Caco-2 (cell line): ENCODE results near the gene FAM181B. TPM values are rescaled to one million over a fixed set of nuclear protein-coding genes. Genes with fewer than 3 reads are reported as not detected.

Experiments
- BruUV-seq: library from RNA; stranded (reverse); fragments of 400-500 nt; replicated peaks from 2 replicates; lab custom pipeline; 2021; lab: Mats Ljungman, UMichigan
- CTCF ChIA-PET: fragments of 300-600 bp; sonication (Branson Sonifier 250); formaldehyde crosslinking; loops from one replicate; lab custom pipeline; 2022; ENCODE audit warnings: antibody characterized with exemption; lab: Charles Lee
- POLR2A ChIA-PET: fragments of 300-600 bp; sonication (Branson Sonifier 250); formaldehyde crosslinking; loops from one replicate; lab custom pipeline; 2022; ENCODE audit warnings: antibody characterized with exemption; lab: Charles Lee
- DNase-seq, 2 experiments: peaks; one replicate each; pipeline versions ENCODE4 v3.0.0 to v3.0.0-alpha.2; 2020 to 2022
- H3K27me3 ChIP-seq: replicated peaks from 2 replicates; pipeline ENCODE4 v1.6.0; 2011; ENCODE audit warnings: low read length; ENCODE audit not compliant: control insufficient read depth, insufficient read depth
- H3K36me3 ChIP-seq: 2 replicates; pipeline ENCODE4 v1.5.1; 2011; ENCODE audit warnings: low read length; ENCODE audit not compliant: control insufficient read depth, insufficient read depth
- H3K4me1 ChIP-seq: fragments of 250-450 bp; sonication (Bioruptor Pico); 2 replicates; pipeline ENCODE4 v1.5.1; 2020; ENCODE audit warnings: mild to moderate bottlenecking
- H3K4me3 ChIP-seq: 2 replicates; pipeline ENCODE4 v1.5.1; 2011; ENCODE audit warnings: low read depth, mild to moderate bottlenecking, control low read depth, low read length
- H3K9me3 ChIP-seq: fragments of 250-450 bp; sonication (Bioruptor Pico); 2 replicates; pipeline ENCODE4 v1.5.1; 2020; ENCODE audit warnings: mild to moderate bottlenecking, moderate library complexity
- H3K27ac Mint-ChIP-seq: one replicate; pipeline ENCODE4 v1.8.0; 2022; ENCODE audit warnings: mixed read lengths; ENCODE audit not compliant: unreplicated experiment
- H3K27me3 Mint-ChIP-seq: one replicate; pipeline ENCODE4 v1.8.0; 2022; ENCODE audit warnings: mixed read lengths; ENCODE audit not compliant: insufficient read depth, unreplicated experiment
- H3K36me3 Mint-ChIP-seq: one replicate; pipeline ENCODE4 v1.8.0; 2022; ENCODE audit warnings: mild to moderate bottlenecking, mixed read lengths; ENCODE audit not compliant: insufficient read depth, unreplicated experiment
- H3K4me1 Mint-ChIP-seq: one replicate; pipeline ENCODE4 v1.8.0; 2022; ENCODE audit warnings: low read depth, mixed read lengths; ENCODE audit not compliant: unreplicated experiment
- H3K4me3 Mint-ChIP-seq: one replicate; pipeline ENCODE4 v1.8.0; 2022; ENCODE audit warnings: mild to moderate bottlenecking, moderate library complexity, mixed read lengths; ENCODE audit not compliant: unreplicated experiment
- H3K9me3 Mint-ChIP-seq: one replicate; pipeline ENCODE4 v1.8.0; 2022; ENCODE audit warnings: mixed read lengths; ENCODE audit not compliant: unreplicated experiment
- intact Hi-C: fragments of 100-400 bp; cut with micrococcal nuclease; formaldehyde crosslinking; loops from one replicate; pipeline ENCODE4 v1.10.0; 2022; ENCODE audit not compliant: unreplicated experiment
- total RNA-seq: library from RNA; stranded (reverse); gene quantifications from 2 replicates; pipeline ENCODE4 v1.2.3, GENCODE V29; 2022
- TF ChIP-seq, protein P1 (sequence below), 2 experiments: fragments of 200-600 bp in 1 of 2; IDR thresholded peaks; 1 replicate in 1 of 2; 2 replicates in 1 of 2; pipeline versions ENCODE4 v1.5.1 to v1.8.0; 2011 to 2022; ENCODE audit warnings: antibody characterized with exemption in 1 of 2, control low read depth in 1 of 2, inconsistent platforms in 1 of 2, low read depth in 1 of 2, low read length in 1 of 2, mild to moderate bottlenecking in 1 of 2, moderate library complexity in 1 of 2; ENCODE audit not compliant: insufficient read depth in 1 of 2, severe bottlenecking in 1 of 2, unreplicated experiment in 1 of 2

FAM181B gene
- total RNA-seq, 1 experiment from 2014 or later: not detected

DNA sequence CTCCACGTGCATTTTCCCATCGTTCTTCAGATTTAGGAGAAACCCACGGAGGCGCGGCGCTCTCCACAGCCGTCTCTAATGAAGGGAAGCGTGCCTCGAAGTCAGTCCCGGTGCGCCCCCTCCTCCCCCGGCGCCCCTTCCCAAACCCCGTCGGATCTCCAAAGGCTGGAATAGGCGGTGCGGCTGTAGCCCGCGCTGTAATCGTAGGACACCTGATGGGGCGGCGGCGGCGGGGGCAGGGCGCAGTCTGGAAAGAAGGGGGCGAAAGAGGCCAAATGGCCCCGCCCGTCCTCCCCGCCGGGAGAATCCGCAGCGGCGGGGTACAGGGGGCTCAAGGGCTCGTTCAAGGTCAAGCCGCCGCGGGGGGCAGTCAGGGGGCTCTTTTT is 1.3 kb downstream of the FAM181B start:
- intact Hi-C loops: no loop called here
- POLR2A ChIA-PET: no interaction called here
- H3K36me3 ChIP-seq: no peaks in the 10 kb centered on the region
- CTCF ChIA-PET: no interaction called here
- Mint-ChIP-seq H3K4me1 (no peaks in the 10 kb centered on the region), H3K36me3 (no peaks in the 10 kb centered on the region), H3K4me3 (peak overlapping the region; percentile 55), H3K27me3 (peaks cover 51% of the 10 kb centered on the region), H3K27ac (no peak overlapping the region), H3K9me3 (no peaks in the 10 kb centered on the region)
- no peaks in the 10 kb centered on the region for H3K9me3 ChIP-seq
- no TSS peak for BruUV-seq
- H3K4me1 ChIP-seq: peaks cover 13% of the 10 kb centered on the region; the same call in 1 of the 2 replicates
- peaks cover 7% of the 10 kb centered on the region for H3K27me3 ChIP-seq
- no peak for DNase-seq
- H3K4me3 ChIP-seq: no peak overlapping the region
- TF ChIP-seq, protein P1, sequence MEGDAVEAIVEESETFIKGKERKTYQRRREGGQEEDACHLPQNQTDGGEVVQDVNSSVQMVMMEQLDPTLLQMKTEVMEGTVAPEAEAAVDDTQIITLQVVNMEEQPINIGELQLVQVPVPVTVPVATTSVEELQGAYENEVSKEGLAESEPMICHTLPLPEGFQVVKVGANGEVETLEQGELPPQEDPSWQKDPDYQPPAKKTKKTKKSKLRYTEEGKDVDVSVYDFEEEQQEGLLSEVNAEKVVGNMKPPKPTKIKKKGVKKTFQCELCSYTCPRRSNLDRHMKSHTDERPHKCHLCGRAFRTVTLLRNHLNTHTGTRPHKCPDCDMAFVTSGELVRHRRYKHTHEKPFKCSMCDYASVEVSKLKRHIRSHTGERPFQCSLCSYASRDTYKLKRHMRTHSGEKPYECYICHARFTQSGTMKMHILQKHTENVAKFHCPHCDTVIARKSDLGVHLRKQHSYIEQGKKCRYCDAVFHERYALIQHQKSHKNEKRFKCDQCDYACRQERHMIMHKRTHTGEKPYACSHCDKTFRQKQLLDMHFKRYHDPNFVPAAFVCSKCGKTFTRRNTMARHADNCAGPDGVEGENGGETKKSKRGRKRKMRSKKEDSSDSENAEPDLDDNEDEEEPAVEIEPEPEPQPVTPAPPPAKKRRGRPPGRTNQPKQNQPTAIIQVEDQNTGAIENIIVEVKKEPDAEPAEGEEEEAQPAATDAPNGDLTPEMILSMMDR (IDR thresholded peaks at IDR 0.05; ENCODE audit: insufficient read depth in 1 of 2, low read depth in 1 of 2, low read length in 1 of 2, severe bottlenecking in 1 of 2, unreplicated experiment in 1 of 2): no peak

DNA sequence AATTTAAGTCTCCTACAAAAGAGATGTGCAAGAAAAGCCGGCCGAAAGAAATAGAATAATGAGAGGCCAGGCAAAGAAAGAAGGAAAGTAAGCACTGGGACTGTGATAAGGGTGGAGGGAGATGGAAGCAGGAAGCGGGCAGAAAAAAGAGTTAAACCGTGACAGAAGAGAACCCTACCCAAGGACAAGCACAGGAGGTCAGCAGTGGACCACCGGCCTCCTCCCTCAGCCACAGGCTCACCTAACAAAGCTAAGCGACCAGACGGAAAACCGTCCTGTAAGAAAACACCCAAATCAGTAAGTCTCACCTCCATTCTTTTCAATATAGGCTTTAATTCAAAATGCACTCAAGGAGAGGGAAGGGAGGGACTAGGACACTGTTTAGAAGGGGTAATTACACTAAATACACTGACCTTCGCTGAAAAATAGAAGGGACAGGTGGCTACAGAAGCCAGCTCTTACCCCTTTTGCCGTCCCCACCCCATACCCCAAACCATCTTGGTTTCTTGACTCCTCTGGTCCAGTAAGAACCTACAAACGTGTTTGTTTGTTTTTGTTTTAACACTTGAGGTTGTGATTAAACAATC is 1.9 kb downstream of the FAM181B start:
- Histone ChIP-seq H3K9me3 (no peaks in the 10 kb centered on the region), H3K4me1 (peaks cover 13% of the 10 kb centered on the region; the same call in 1 of the 2 replicates), H3K36me3 (no peaks in the 10 kb centered on the region), H3K4me3 (no peak overlapping the region), H3K27me3 (peaks cover 7% of the 10 kb centered on the region)
- TF ChIP-seq, protein P1 (IDR thresholded peaks at IDR 0.05; ENCODE audit: insufficient read depth in 1 of 2, low read depth in 1 of 2, low read length in 1 of 2, severe bottlenecking in 1 of 2, unreplicated experiment in 1 of 2): no peak
- ChIA-PET POLR2A (no interaction called here), CTCF (interaction anchor here (1.5 kb wide), 1 partner anchor 86 kb away, joined by 3 read pairs; no protein-coding TSS in a partner anchor)
- DNase-seq: no peak
- no peaks in the 10 kb centered on the region for H3K36me3 Mint-ChIP-seq
- peak overlapping the region; percentile 55 for H3K4me3 Mint-ChIP-seq
- no peaks in the 10 kb centered on the region for H3K4me1 Mint-ChIP-seq
- H3K27ac Mint-ChIP-seq: no peak overlapping the region
- no peaks in the 10 kb centered on the region for H3K9me3 Mint-ChIP-seq
- peaks cover 50% of the 10 kb centered on the region for H3K27me3 Mint-ChIP-seq
- BruUV-seq: no TSS peak
- intact Hi-C loops: no loop called here

DNA sequence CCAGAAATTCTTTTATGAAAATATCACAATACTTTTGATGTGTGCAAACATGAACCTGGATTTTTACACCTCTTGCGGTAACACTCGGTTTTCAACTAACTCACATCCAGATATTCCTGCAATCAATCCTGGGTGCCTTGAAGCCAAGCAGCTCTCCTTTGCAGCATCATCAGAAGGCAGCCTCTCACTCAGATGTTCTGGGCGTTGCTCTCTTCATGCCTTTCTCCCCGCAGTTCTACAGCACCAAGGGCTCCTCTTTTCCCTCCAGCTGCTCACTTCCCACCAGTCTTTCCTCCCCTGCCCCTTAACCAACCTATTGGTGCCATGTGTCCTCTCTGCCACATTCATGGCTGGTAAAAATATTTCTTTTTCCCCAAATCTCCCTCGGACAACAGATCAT is 2.9 kb downstream of the FAM181B start:
- Histone ChIP-seq H3K9me3 (no peaks in the 10 kb centered on the region), H3K36me3 (no peaks in the 10 kb centered on the region), H3K4me3 (no peak overlapping the region), H3K27me3 (peaks cover 7% of the 10 kb centered on the region), H3K4me1 (peaks cover 13% of the 10 kb centered on the region; the same call in 1 of the 2 replicates)
- H3K27ac Mint-ChIP-seq: no peak overlapping the region
- H3K27me3 Mint-ChIP-seq: peaks cover 54% of the 10 kb centered on the region
- no peaks in the 10 kb centered on the region for H3K4me1 Mint-ChIP-seq
- no peaks in the 10 kb centered on the region for H3K36me3 Mint-ChIP-seq
- POLR2A ChIA-PET: interaction anchor here (0.7 kb wide), 1 partner anchor 426 kb away, joined by 3 read pairs; no protein-coding TSS in a partner anchor
- no peak for DNase-seq
- CTCF ChIA-PET: interaction anchor here (1.5 kb wide), 1 partner anchor 87 kb away, joined by 3 read pairs; no protein-coding TSS in a partner anchor
- no peaks in the 10 kb centered on the region for H3K9me3 Mint-ChIP-seq
- intact Hi-C loops: no loop called here
- TF ChIP-seq, protein P1 (IDR thresholded peaks at IDR 0.05; ENCODE audit: insufficient read depth in 1 of 2, low read depth in 1 of 2, low read length in 1 of 2, severe bottlenecking in 1 of 2, unreplicated experiment in 1 of 2): no peak
- H3K4me3 Mint-ChIP-seq: no peak overlapping the region
- no TSS peak for BruUV-seq
